GM19023 (cell line): ENCODE data around the gene MAST3.

Experiments used
- ATAC-seq: cut with Tn5 transposase; IDR thresholded peaks from one replicate; pipeline ENCODE4 v1.9.1; 2021; ENCODE audit warnings: mild to moderate bottlenecking, moderate library complexity; ENCODE audit not compliant: unreplicated experiment

MAST3 gene

DNA sequence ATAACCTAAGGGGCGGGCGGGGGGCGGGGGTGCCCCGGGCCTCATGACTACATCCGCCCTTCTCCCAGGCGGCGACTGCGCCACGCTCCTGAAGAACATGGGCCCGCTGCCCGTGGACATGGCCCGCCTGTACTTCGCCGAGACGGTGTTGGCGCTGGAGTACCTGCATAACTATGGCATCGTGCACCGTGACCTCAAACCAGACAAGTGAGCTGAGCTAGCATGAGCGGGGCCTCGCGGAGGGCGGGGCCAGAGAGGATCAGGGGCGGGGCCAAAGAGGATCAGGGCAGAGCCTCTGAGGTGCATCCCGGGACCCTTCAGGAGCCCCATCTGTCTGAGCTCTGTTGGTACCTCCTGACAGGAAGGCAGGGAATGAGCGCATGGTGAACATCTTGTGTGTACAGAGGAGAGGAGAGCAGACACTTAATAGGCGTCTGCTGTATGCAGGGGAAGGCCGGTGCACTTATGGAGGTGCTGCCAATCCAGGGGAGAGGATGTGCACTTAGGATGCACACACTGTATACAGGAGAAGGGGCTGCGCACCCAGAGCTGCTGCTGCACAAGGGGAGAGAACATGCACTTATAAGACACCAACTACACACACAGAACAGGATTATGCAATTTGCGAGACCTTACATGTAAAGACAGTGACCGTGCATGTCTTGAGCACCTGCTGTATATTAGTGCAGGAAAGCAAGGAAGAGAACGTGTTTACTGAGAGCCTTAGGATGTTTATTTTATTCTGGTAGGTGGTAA, 34.4 kb downstream of the MAST3 start:
- no peak for ATAC-seq

GRCh38 chr19:18135712-18136584, 38.4 kb downstream of the MAST3 start:
- no peak for ATAC-seq

- no peak for ATAC-seq
These were observed 39.7 kb downstream of the MAST3 start for GRCh38 chr19:18137242-18137641.

DNA sequence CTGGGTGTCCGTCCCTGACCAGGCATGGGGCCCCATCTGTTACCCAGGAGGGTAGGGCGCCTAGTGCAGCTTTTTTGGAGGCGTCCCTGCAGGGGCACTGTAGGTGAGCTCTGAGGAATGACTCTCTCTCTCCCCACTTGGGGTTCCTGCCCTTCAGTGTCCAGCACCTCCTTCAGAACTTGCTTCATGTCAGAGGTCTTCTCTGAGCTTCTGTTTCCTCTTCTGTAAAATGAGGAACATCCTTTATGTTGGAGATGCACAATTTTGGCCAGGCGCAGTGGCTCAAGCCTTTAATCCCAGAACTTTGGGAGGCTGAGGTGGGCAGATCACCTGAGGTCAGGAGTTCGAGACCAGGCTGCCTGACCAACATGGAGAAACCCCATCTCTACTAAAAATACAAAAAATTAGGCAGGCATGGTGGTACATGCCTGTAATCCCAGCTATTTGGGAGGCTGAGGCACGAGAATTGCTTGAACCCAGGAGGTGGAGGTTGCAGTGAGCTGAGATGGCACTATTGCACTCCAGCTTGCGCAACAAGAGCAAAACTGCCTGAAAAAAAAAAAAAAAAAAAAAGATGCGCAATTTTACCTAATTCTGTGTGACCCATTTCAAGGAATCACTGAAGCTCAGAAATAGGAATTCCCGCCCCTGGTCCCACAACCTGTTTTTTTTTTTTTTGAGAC, 40.2 kb downstream of the MAST3 start:
- ATAC-seq, result no peak

DNA sequence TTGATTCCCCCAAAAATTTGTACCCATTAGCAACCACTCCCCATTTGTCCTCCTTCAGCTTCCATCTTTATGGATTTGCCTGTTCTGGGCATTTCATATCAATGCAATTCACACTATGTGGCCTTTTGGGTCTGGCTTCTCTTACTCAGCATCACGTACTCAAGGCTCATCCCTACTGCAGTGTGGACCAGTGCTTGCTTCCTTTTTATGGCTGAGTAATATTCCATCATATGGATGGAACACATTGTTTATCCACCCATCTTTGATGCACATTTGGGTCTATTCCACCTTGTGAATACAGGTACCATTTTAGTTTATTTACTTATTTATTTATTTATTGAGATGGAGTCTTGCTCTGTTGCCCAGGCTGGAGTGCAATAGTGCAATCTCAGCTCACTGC, 42.9 kb downstream of the MAST3 start:
- no peak for ATAC-seq

DNA sequence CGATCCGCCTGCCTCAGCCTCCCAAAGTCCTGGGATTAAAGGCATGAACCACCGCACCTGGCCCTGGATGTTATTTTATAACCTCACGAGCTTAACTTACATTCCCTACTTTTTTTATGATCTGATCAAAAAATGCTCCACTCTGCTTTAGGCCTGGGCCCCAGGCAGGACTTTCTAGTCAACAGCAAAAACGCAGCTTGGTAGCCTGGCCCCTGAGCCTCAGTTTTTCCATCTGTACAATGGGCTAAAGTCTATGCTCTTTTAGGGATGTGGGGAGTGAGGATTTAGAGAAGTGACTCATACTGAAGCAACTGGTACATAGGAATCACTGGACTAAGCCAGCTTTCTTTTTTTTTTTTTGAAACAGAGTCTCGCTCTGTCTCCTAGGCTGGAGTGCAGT, 43.5 kb downstream of the MAST3 start:
- ATAC-seq, result no peak

DNA sequence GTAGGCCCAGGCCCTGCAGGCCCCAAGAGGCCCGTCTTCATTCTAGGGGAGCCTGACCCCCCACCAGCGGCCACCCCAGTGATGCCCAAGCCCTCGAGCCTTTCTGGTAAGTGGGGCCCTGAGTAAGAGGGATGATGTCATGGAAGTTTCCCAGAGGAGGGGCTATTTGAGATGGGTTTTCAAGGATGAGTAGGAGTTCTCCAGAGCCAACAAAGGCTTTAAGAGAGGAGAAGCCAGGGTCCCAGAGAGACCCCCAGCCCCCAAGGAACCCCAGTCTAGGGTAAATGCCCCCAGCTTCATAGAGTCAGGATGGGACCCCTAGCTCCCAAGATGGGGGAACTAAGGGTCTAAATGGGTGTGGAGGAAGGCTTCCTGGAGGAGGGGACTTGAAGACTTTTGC, 46.3 kb downstream of the MAST3 start:
- ATAC-seq, result no peak

DNA sequence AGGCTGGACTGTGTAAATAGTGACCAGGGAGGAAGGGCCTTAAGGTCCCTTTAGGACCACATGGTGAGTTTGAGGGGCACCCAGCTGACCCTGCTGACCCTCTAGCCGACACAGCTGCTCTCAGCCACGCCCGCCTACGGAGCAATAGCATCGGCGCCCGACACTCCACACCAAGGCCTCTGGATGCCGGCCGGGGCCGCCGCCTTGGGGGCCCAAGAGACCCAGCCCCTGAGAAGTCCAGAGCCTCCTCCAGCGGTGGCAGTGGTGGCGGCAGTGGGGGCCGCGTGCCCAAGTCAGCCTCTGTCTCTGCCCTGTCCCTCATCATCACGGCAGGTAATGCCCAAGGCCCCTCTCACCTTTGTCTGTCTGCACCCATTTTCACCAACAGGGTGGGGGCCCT, 46.8 kb downstream of the MAST3 start:
- no peak for ATAC-seq

DNA sequence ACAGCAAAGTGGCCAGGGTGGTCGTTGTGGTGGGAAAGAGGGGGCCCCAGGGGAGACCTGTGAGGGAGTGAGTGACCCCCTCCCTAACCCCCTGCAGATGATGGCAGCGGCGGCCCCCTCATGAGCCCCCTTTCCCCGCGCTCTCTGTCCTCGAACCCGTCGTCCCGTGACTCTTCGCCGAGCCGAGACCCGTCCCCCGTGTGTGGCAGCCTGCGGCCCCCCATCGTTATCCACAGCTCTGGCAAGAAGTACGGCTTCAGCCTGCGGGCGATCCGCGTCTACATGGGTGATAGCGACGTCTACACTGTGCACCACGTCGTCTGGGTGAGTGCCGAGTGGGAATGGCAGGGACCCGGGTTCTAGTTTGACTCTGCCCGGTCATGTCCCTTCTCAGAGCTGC, 47.3 kb downstream of the MAST3 start:
- ATAC-seq, result no peak

- ATAC-seq, result no peak
These were observed 47.9 kb downstream of the MAST3 start for GRCh38 chr19:18145391-18145999.

DNA sequence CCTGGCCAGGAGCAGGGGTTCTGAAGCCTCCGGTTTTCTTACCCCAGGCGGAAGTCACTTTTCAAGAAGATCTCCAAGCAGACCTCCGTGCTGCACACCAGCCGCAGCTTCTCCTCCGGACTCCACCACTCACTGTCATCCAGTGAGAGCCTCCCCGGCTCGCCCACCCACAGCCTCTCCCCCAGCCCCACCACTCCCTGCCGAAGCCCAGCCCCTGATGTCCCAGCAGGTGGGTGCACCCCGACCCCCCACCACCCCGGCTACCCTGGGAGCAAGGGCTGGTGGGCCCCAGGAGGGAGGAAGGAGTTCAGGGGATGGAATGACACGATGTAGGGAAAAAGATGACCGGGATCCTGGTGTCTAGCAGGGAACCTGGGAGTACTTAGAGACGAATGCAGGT, 49.8 kb downstream of the MAST3 start:
- no peak for ATAC-seq

DNA sequence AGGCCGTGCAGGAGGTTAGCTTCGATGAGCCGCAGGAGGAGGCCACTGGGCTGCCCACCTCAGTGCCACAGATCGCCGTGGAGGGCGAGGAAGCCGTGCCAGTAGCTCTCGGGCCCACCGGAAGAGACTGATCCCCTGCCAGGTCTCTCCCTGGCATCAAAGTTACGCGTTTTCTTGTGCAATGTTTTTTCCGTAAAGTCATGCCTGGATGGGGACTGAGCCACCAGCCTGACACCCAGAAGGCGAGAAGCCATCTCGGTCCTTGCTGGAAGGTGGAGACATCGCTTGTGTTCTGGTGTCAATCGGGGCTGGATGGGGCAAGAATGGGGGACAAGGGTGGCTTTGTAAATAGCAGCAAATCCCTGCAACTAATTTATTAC, 52.0 kb downstream of the MAST3 start:
- no peak for ATAC-seq

GRCh38 chr19:18150776-18151624, 53.4 kb downstream of the MAST3 start:
- no peak for ATAC-seq

DNA sequence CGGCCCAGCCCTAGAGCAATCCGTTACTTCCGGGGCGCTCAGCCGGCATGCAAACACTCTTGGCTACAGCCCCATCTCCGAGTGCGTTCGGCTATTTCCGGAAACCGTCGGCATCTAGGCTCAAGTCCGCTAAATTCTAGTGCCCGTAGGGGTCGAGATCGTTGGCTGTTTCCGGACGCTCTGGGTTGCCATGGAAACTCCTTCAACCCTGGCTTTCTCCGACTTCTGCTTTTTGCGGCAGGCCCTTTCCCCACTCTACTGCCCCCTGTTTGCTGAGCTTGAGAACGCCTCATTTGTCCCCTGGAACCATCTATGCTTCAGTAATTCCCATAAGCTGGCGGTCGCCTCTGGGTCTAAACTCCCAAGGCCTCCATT, 54.9 kb downstream of the MAST3 start:
- ATAC-seq, result peak; percentile 62

GRCh38 chr19:18152817-18153555, 55.4 kb downstream of the MAST3 start, which contains the start of gene PIK3R2:
PIK3R2 (plus strand) TSS chr19:18153163; CDS start chr19:18155880, 2,717 bp downstream.
- ATAC-seq, result peak; percentile 78

- no peak for ATAC-seq
These were observed 56.1 kb downstream of the MAST3 start for GRCh38 chr19:18153556-18154134.

DNA sequence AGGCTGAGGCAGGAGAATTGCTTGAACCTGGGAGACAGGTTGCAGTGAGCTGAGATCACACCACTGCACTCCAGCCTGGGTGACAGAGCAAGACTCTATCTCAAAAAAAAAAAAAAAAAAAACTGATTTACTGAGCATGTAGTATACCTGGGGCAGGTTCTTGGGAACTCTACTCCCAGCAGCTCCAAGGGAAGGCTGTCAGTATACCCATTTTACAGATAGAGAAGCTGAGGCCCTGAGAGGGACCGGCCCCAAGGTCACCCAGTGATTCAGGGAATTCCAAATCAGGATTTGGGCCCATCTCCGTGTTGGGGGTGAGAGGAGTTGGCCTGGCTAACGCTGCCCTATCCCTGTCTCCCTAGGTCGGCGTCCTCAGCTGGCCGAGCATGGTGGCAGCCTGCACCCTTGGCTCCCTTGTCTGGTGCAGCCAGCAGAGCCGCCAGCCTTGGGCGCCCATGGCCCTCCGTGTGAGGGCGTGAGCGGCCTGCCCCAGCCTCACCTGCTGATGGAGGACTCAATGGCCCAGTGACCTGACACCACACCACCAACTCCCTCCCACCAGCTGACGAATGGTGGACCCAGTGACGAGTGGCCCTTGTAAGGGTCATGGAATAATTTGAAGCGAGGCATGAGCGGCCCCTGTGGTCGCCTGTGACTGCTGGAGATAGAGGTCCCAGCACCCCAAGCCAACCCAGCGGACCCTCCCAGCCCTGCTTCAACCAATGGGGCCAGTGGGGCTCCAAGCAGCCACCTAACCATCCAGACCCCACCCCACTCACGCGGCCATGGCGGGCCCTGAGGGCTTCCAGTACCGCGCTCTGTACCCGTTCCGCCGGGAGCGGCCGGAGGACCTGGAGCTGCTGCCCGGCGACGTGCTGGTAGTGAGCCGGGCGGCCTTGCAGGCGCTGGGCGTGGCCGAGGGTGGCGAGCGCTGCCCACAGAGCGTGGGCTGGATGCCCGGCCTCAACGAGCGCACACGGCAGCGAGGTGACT, 57.8 kb downstream of the MAST3 start:
- ATAC-seq, result no peak

- no peak for ATAC-seq
These were observed 58.7 kb downstream of the MAST3 start for GRCh38 chr19:18156268-18156667.
